Measurements from ENCODE around the gene NLRP9.

NLRP9 gene

GRCh38 chr19:55674841-55675660 lies 63.2 kb downstream of the NLRP9 start, which contains the start of gene EPN1:
EPN1 (plus strand) TSS chr19:55675226; CDS start chr19:55678628, 3,402 bp downstream.
- in situ Hi-C loops (cut with MboI; ENCODE audit: low sequenced_read_pairs), result no loop called here

DNA sequence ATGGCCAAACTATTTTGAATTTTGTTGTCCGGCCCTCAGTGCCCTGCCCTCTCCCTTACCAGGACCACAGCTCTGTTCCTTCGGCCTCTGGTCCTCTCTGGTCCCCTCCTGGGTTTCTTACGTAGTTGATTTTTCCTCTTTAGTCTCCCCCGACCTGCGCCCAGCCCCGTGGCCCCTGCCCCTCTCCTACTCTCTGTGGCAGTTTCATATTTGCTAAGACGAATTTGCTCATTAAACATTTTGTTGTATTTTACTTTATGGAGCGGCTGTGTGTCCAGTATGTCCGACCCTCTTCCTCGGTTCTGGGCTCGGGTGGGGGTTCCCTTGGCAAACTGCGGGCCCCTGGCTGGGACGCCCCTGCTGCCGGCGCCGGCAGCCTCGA lies 63.8 kb downstream of the NLRP9 start:
- in situ Hi-C loops (cut with MboI; ENCODE audit: low sequenced_read_pairs), result no loop called here

DNA sequence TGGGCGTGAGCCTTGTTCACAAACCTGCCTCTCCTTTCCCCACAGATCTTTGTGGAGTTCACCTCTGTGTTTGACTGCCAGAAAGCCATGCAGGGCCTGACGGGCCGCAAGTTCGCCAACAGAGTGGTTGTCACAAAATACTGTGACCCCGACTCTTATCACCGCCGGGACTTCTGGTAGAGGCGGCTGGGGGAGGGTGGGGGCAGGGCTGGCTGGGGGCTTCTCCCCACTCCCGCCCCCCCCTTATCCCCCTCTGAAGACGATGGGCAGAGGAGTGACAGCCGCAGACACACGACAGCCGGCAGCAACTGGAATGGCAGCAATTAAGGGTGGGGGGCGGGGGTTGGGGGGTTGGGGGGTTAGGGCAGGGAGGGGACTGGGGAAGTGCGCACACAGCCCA lies 64.3 kb downstream of the NLRP9 start:
- in situ Hi-C loops (cut with MboI; ENCODE audit: low sequenced_read_pairs), result no loop called here

DNA sequence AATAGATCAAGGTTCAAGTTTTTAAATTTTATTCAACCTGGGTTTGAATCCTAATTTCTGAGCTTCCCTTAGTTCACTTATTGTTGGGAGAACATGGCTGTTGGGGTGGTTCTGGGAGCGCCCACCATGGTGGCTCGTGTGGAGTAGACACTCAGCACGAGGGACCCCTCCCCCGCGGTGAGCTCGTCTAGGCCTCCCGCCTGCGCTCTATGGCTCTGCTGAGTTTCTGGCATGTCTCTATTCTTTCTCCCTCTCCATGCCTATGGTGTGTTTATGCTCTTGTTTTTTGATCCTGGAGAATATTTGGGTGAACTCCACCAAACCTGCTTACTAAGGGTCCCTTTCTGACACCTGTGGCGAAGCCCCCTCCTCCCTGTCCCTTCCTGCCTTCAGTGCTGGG lies 64.7 kb downstream of the NLRP9 start:
- in situ Hi-C loops (cut with MboI; ENCODE audit: low sequenced_read_pairs), result no loop called here

DNA sequence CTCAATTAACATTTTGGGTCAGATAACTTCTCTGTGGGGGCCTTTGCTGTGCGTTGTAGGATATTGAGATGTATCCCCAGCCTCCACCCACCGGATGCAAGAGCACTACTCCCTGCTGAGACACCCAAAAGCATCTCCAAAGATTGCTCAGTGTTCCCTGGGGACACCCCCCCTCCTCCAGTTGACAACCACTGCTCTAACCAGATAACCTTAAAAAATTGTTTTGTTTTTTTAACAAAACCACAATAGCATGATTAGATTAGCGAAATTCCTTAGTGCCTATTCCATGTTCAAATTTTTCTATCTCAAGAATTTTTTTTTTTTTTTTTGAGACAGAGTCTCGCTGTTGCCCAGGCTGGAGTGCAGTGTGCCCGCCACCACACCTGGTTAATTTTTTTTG lies 65.8 kb downstream of the NLRP9 start:
- in situ Hi-C loops (cut with MboI; ENCODE audit: low sequenced_read_pairs), result no loop called here

DNA sequence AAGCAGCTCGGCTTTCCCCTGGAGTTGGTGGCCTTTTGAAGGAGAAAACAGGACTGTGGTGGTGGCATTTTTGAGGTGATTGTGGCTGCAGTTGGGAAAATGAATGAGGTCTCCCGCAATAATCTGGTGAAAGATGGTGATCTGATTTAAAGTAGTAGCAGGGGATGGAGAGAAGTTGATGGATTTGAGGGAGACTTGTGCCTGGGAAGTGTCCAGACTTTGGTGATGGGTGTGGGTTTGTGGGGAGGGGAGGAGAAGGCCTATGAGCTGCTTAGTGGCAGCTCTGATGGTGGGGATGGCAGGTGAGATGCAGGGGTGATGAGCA lies 67.2 kb downstream of the NLRP9 start:
- in situ Hi-C loops (cut with MboI; ENCODE audit: low sequenced_read_pairs), result no loop called here

GRCh38 chr19:55670280-55671053 lies 67.7 kb downstream of the NLRP9 start:
- in situ Hi-C loops (cut with MboI; ENCODE audit: low sequenced_read_pairs), result no loop called here

DNA sequence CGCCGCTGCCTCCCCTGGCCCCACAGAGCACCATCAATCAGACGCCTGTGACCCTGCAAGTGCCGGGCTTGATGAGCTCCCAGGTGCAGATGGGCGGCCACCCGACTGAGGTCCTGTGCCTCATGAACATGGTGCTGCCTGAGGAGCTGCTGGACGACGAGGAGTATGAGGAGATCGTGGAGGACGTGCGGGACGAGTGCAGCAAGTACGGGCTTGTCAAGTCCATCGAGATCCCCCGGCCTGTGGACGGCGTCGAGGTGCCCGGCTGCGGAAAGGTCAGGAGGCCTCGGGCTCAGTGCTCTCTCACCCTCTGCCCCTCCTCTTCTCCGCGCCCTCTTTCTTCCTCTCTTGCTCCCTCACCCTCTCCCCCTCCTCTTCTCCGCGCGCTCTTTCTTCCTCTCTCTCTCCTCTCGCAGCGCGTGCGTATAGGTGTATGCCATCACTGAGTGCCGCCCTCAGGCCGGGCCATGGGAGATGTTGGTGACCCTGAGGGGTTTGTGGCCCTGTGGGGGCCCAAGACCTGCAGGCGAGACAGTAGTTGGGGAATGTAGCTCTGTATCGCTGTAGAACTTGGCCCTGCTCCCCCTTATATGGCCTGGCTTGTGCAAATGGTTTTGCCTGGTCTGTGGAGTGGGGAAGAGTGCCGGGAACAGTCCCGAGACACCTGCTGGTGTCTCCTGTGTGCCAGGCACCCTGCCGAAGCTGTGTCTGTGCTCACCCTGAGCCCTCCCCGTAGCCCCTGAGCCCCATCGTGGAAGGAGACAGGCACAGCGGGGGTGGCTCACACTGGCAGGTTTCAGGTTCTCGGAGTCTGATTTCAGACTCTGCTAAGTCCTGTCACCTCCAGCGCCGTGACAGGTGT lies 68.6 kb downstream of the NLRP9 start:
- in situ Hi-C loops (cut with MboI; ENCODE audit: low sequenced_read_pairs), result no loop called here

DNA sequence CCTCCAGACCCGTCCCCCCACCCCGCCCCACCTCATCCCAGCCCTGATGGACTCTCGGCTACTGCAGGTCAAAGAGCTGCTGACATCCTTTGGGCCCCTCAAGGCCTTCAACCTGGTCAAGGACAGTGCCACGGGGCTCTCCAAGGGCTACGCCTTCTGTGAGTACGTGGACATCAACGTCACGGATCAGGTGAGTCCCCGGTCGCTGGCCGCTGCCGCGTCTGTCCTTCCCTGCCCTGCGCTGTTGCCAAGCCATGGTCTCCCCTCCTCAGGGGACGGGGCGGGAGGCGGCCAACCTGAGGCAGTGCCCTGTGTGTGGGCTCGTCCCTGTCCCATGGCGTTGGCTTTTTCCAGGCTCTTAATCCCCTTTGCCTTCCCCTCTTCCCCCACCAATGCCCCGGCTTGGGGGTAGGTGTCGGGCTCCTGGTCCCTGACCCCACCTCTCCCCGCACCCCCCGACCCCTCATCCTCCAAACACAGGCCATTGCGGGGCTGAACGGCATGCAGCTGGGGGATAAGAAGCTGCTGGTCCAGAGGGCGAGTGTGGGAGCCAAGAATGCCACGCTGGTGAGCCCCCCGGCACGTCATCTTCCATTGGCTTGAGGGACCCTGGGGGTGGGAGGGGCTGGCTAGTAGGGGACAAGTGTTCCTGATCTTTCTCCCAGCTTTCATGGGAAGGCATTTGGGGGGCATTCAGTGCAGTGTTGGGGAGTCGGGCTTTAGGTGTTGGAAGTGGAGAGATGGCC lies 69.4 kb downstream of the NLRP9 start:
- in situ Hi-C loops (cut with MboI; ENCODE audit: low sequenced_read_pairs), result no loop called here

- in situ Hi-C loops (cut with MboI; ENCODE audit: low sequenced_read_pairs), result no loop called here
Observed at GRCh38 chr19:55667958-55668357, 70.2 kb downstream of the NLRP9 start.

DNA sequence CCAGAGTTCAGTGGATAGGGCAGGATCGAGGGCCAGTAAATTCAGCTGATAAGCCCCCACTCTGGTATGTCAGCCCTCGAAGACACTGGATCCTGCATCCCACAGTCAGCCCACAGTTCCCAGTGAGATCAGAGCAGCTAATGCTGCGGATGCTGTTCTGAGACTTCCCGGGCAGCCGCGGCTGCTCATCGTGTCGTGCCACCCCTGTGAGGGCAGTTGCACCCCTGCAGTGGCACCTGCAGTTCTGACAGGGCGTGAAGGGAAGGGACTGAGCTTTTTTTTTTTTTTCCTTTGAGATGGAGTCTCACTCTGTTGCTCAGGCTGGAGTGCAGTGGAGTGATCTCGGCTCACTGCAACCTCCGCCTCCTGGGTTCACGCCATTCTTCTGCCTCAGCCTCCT lies 70.7 kb downstream of the NLRP9 start:
- in situ Hi-C loops (cut with MboI; ENCODE audit: low sequenced_read_pairs), result no loop called here

DNA sequence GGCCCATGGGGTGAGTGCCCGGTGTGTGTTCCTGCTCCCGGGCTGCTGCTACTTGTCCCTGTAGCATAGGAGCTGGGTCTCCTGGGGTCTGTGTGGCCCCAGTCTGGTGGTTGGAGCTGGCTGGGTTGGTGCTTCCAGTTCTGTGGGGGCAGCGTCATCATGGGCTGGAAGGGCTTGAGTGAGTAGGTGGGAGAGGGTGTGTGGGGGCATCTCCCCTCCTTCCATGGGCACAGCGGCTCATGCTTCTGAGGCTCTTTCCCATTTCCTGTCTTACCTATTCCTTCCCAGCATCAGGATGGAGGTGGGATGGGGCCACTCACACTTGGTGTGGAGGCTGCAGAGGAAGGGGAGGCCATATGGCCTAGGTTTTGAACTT lies 71.2 kb downstream of the NLRP9 start:
- in situ Hi-C loops (cut with MboI; ENCODE audit: low sequenced_read_pairs), result no loop called here

DNA sequence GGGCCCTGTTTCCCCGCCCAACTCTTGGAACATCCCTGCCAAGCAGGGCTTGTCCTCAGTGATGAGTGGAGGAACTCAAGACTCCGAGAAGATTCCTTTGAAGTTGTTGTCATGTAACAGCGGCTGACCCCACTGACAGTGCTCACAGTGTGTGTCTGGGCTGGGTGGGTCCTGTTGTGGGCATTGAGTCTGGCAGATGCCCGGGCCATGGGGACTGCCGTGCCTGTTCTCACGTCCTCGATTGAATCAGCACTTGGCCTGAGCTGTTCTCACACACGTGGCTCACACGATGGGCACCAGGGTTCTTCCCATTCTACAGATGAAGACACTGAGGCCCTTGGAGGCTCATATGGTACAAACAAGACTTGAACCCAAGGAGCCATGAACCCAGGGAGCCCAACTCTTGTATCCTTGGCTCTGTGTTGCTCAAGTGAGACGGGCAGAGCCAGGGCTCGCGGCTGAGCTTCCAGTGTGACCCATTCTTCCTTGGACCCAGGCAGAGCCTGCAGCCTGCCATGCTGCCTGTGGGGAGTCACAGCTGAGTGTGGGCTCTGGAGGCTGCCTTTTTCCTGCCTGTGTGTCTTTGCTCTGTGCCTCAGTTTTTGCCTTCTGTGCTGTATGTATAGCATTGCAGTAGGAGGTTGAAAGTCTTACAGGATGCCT lies 71.7 kb downstream of the NLRP9 start:
- in situ Hi-C loops (cut with MboI; ENCODE audit: low sequenced_read_pairs), result no loop called here

DNA sequence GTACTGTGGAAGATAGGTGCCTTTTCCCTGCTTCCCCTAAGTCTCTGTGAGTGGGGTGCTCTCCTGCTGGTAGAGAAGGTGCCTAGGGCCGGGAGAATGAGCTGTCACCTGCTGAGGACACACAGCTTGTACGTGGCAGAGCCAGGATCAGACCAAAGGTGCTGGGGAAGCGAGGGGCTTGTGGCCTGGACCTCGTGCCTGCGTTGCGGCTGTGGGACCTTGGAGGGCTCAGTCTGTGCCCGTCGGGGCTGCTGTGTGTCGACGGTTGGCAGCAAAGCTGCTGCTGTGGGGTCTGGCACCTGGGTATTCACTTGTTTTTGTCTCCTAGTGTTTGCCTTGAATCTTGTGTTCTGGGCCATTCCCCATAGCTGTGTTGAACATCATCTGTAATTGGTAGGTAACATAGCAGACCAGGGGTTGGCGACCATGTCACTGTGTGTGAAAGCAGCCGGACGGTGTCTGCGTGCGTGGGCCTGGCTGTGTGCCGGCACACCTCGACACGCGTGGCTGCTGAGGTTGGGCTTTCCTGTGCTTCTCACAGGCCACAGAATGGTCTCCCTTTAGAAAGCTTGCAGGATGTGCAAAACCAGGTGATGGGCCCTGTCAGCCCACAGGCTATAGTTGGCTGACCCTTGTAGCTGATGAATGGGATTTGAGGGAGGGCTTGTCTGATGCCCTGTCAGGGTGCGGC lies 74.2 kb downstream of the NLRP9 start:
- in situ Hi-C loops (cut with MboI; ENCODE audit: low sequenced_read_pairs), result no loop called here

GRCh38 chr19:55661826-55662225 lies 76.4 kb downstream of the NLRP9 start:
- in situ Hi-C loops (cut with MboI; ENCODE audit: low sequenced_read_pairs), result no loop called here

- in situ Hi-C loops (cut with MboI; ENCODE audit: low sequenced_read_pairs), result no loop called here
Observed at GRCh38 chr19:55660991-55661390, 77.2 kb downstream of the NLRP9 start.

GRCh38 chr19:55660404-55660803 lies 77.8 kb downstream of the NLRP9 start:
- in situ Hi-C loops (cut with MboI; ENCODE audit: low sequenced_read_pairs), result no loop called here

DNA sequence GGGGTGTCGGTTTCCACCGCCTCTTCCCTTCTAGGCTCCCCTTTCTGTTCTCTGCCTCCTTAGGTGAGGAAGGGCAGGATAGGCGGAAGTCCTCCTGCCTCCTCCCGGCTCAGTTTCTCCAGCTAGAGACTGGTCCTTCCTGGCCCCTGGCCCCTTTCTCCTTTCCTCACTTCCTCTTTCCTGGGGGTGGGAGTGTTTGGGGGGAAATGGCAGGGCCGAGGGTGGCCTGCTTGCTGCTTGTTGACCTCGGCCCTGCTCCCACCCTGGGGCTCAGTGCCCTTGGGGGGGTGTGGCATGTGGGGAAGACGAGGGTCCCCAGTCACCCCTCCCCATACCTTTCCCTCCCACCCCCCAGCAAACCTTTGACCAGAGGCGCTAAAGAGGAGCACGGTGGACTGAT lies 78.4 kb downstream of the NLRP9 start:
- in situ Hi-C loops (cut with MboI; ENCODE audit: low sequenced_read_pairs), result no loop called here

DNA sequence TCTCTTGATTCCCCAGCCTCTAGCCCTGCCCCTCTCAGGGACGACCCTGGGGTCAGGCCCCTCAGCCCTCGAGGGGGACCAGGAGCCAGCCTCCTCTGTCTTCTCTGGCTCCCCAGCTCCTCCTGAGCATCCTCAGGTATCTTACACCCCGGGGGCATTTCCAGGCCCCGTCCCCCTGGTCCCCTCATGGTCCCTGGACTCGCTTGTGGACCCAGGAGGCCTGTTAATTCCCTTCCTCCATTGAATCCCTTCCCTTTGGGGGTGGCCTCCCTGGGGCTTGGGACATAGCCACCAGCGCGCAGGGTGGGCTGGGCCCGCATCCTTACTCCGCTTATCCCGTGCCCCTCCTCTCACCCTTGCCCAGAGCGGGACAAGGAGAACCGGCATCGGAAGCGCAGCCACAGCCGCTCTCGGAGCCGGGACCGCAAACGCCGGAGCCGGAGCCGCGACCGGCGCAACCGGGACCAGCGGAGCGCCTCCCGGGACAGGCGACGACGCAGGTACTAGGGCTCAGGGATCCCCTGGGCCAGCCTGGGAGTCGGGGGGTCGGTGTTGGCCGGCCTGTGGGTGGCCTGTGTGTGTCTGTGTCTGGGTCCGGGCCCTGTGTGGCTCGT lies 79.2 kb downstream of the NLRP9 start:
- in situ Hi-C loops (cut with MboI; ENCODE audit: low sequenced_read_pairs), result no loop called here

Data from HL-60/S4 treated with retinoic acid at 250 ng/mL for 4 days and 3 days (cell line).